ENCODE measurements around the gene SOX5. TPM values are rescaled to one million over a fixed set of nuclear protein-coding genes. Genes with fewer than 3 reads are reported as not detected.

The SOX5 gene
- total RNA-seq, 3 donors from 2014 or later, result 10.5 to 42.1 (median 11.7) TPM

DNA sequence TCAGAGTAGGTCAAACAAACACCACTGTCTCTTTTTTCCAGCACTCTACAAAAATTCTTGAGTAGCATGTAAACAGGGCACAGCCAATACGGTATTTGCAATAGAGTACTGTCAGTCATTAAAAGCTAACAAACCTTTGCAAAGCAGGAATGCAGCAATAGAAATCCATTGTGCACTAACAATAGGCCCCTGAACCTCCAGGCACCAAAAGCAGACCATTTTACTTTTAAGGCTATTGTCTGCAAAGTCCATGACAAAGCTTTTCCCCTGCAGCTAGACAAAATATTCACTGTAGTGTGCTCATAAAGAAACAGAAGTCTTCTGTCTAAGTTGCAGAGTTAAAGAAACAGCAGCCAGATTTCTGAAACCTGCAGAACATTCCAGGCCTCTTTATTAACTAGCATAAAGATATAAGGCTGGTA lies 191.9 kb downstream of the SOX5 start:
- no peaks in the 10 kb centered on the region for H3K4me1 ChIP-seq
- no peaks in the 10 kb centered on the region for H3K27me3 ChIP-seq
- intact Hi-C loops (cut with DNase I; ENCODE audit: low total_unique reads), result no loop called here
- no peak for DNase-seq (ENCODE audit: low spot score in 2 of 2)
- no peak overlapping the region for H3K27ac ChIP-seq
- H3K4me3 ChIP-seq, result no peak overlapping the region
- no peaks in the 10 kb centered on the region for H3K9me3 ChIP-seq
- no peak for TF ChIP-seq POLR2A (IDR thresholded peaks at IDR 0.05)
- no peak for TF ChIP-seq POLR2AphosphoS5 (IDR thresholded peaks at IDR 0.05)
- TF ChIP-seq, protein P1, sequence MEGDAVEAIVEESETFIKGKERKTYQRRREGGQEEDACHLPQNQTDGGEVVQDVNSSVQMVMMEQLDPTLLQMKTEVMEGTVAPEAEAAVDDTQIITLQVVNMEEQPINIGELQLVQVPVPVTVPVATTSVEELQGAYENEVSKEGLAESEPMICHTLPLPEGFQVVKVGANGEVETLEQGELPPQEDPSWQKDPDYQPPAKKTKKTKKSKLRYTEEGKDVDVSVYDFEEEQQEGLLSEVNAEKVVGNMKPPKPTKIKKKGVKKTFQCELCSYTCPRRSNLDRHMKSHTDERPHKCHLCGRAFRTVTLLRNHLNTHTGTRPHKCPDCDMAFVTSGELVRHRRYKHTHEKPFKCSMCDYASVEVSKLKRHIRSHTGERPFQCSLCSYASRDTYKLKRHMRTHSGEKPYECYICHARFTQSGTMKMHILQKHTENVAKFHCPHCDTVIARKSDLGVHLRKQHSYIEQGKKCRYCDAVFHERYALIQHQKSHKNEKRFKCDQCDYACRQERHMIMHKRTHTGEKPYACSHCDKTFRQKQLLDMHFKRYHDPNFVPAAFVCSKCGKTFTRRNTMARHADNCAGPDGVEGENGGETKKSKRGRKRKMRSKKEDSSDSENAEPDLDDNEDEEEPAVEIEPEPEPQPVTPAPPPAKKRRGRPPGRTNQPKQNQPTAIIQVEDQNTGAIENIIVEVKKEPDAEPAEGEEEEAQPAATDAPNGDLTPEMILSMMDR (IDR thresholded peaks at IDR 0.05), result no peak
- H3K36me3 ChIP-seq, result no peaks in the 10 kb centered on the region

DNA sequence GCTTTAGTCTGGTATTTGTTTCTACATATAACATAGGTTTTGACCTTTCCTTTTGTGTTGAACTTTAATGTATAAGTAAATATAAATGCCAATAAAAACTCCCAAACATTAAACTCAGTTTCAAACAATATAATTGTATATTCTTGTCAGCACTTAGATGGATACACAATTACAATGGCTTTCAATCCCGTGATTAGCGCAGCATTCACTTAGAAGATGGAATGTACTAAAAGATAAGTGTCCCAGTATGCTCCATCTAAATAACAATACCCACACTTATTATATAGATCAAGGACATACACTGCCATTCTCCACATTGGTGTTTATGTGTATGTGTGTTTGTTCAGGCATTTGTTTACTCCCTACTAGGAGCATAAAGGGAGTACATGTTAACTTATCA lies 193.1 kb downstream of the SOX5 start:
- no peak for DNase-seq (ENCODE audit: low spot score in 2 of 2)
- Histone ChIP-seq H3K36me3 (no peaks in the 10 kb centered on the region), H3K9me3 (no peaks in the 10 kb centered on the region), H3K27me3 (no peaks in the 10 kb centered on the region), H3K4me3 (no peak overlapping the region), H3K27ac (no peak overlapping the region), H3K4me1 (no peaks in the 10 kb centered on the region)
- TF ChIP-seq, protein P1 (IDR thresholded peaks at IDR 0.05), result no peak
- TF ChIP-seq POLR2AphosphoS5 (IDR thresholded peaks at IDR 0.05) (no peak), POLR2A (IDR thresholded peaks at IDR 0.05) (no peak)
- intact Hi-C loops (cut with DNase I; ENCODE audit: low total_unique reads), result no loop called here

DNA sequence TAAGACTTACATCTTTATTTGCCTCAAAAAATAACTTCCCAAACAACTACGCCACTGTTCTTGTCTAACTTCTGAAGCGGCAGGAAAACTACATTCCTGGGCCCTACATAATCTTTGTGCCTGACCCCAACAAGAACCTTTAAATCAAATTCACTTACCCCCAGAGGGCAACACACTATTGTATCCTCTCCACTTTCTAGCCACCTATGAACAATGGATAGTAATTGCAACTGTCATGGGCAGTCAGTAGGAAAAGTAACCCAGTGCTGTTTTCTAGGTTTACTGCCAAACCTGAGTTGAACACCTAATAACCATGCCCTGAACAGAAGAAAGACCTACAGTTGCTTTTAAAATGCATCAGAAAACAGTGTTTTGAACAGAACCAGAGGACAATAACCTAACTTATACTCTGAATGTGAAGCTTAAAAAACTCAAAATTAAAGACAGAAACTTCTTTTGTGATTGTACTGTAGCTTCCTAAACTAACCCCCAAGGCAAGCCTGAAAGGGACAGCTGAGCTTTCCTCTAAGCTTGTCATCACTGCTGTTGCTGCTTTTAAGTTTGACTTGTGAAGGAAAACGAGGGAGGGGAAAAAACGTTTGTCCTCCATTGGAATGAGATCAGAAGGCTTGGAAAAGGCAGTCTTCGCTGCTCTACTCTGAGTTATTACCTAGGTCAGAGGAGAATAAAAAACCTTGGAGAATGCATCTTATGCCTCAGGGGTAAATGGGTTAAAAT lies 195.7 kb downstream of the SOX5 start:
- Histone ChIP-seq H3K27ac (no peak overlapping the region), H3K27me3 (no peaks in the 10 kb centered on the region), H3K9me3 (no peaks in the 10 kb centered on the region), H3K4me1 (no peaks in the 10 kb centered on the region), H3K36me3 (no peaks in the 10 kb centered on the region), H3K4me3 (no peak overlapping the region)
- TF ChIP-seq, protein P1 (IDR thresholded peaks at IDR 0.05), result no peak
- no peak for TF ChIP-seq POLR2AphosphoS5 (IDR thresholded peaks at IDR 0.05)
- TF ChIP-seq POLR2A (IDR thresholded peaks at IDR 0.05), result no peak
- DNase-seq (ENCODE audit: low spot score in 2 of 2), result no peak
- intact Hi-C loops (cut with DNase I; ENCODE audit: low total_unique reads), result no loop called here

DNA sequence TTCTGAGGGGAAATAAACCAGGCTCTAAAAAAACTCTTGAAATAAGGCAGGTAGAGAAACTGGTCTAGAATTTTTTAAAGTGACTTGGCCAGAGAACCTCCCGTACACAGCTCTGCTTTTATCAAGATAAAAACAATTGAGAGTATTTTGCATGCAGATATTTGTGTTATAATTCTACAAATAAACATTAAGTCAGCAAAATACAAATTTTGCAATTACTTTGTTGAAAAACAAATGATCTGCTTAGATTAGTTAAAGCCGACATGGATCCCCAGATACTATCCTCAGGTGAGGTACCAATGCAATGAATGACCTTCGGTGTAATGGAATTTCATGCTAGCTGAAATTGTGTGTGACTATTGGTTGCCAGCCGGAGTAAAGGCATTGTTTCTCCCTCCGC lies 197.2 kb downstream of the SOX5 start:
- no peaks in the 10 kb centered on the region for H3K27me3 ChIP-seq
- TF ChIP-seq POLR2AphosphoS5 (IDR thresholded peaks at IDR 0.05) (no peak), POLR2A (IDR thresholded peaks at IDR 0.05) (no peak)
- TF ChIP-seq, protein P1 (IDR thresholded peaks at IDR 0.05), result no peak
- H3K4me1 ChIP-seq, result no peaks in the 10 kb centered on the region
- no peak overlapping the region for H3K4me3 ChIP-seq
- no peaks in the 10 kb centered on the region for H3K9me3 ChIP-seq
- no peaks in the 10 kb centered on the region for H3K36me3 ChIP-seq
- intact Hi-C loops (cut with DNase I; ENCODE audit: low total_unique reads), result no loop called here
- no peak for DNase-seq (ENCODE audit: low spot score in 2 of 2)
- no peak overlapping the region for H3K27ac ChIP-seq

DNA sequence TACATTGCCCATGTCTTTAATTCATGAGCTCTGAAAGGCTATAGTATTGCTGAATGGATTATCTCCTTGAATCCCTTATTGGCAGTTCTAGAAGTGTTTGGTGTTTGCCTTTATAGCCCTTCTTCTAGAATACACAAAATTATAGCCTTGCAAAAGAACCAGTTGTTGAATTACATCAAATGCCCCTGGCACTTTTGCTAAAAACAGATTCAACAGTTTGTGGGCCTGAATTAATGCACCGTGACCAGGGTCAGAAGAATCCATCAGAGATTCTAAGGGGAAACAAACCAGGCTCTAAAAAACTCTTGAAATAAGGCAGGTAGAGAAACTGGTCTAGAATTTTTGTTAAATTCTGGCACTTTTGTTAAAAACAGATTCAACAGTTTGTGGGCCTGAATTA lies 197.8 kb downstream of the SOX5 start:
- H3K4me3 ChIP-seq, result no peak overlapping the region
- intact Hi-C loops (cut with DNase I; ENCODE audit: low total_unique reads), result no loop called here
- no peak for DNase-seq (ENCODE audit: low spot score in 2 of 2)
- TF ChIP-seq POLR2AphosphoS5 (IDR thresholded peaks at IDR 0.05) (no peak), POLR2A (IDR thresholded peaks at IDR 0.05) (no peak)
- TF ChIP-seq, protein P1 (IDR thresholded peaks at IDR 0.05), result no peak
- H3K27me3 ChIP-seq, result no peaks in the 10 kb centered on the region
- no peaks in the 10 kb centered on the region for H3K9me3 ChIP-seq
- no peak overlapping the region for H3K27ac ChIP-seq
- no peaks in the 10 kb centered on the region for H3K4me1 ChIP-seq
- H3K36me3 ChIP-seq, result no peaks in the 10 kb centered on the region

Data from breast epithelium (tissue), 4 donors.